ENCODE measurements around the gene ZFP62. TPM values are rescaled to one million over a fixed set of nuclear protein-coding genes. Genes with fewer than 3 reads are reported as not detected.

The ZFP62 gene
- total RNA-seq, 1 donor: 11.3 TPM

Small RNAs within 50 kb of the gene (small RNA-seq; reads per million reads assigned to genes)
- not detected for gene RF00019

Other genes starting within 250 kb of the ZFP62 start
- 0.27 TPM for gene FLT4, start 211.7 kb downstream of the ZFP62 start, total RNA-seq
- gene OR2Y1, start 121.2 kb downstream of the ZFP62 start, total RNA-seq: not detected
- gene MGAT1, start 58.5 kb downstream of the ZFP62 start, total RNA-seq: 130 TPM
- gene BTNL8, start 37.9 kb upstream of the ZFP62 start, total RNA-seq: under 0.01 TPM
- under 0.01 TPM for gene BTNL3, start 127.6 kb upstream of the ZFP62 start, total RNA-seq
- under 0.01 TPM for gene BTNL9, start 179.0 kb upstream of the ZFP62 start, total RNA-seq

All from hematopoietic multipotent progenitor cell (in vitro differentiated cells).